Naive thymus-derived CD4-positive, alpha-beta T cell (primary cell): ENCODE measurements around the gene ZNF804B. TPM values are rescaled to one million over a fixed set of nuclear protein-coding genes. Genes with fewer than 3 reads are reported as not detected.

Source experiments
- ATAC-seq: fragments of 150-1000 bp; cut with Tn5 transposase; 2 replicates; pipeline ENCODE4 v1.10.0; 2021; ENCODE audit warnings: mild to moderate bottlenecking, moderate library complexity
- CTCF ChIA-PET: fragments of 350-600 bp; sonication (Branson Sonifier 250); formaldehyde crosslinking; loops from one replicate; lab custom pipeline; 2021; ENCODE audit warnings: antibody characterized with exemption; lab: Charles Lee
- POLR2A ChIA-PET: fragments of 350-600 bp; sonication (Branson Sonifier 250); formaldehyde crosslinking; loops from one replicate; lab custom pipeline; 2021; ENCODE audit warnings: antibody characterized with exemption, inconsistent platforms; lab: Charles Lee
- DNase-seq, 9 donors: peaks; one replicate each; pipeline versions ENCODE4 v3.0.0 to v3.0.0-alpha.2; 2020 to 2022; ENCODE audit warnings: mixed read lengths in 1 of 9
- H3K27ac ChIP-seq: one replicate; pipeline ENCODE4 v1.7.0; 2013; ENCODE audit warnings: mild to moderate bottlenecking, low read depth, low read length, moderate library complexity
- H3K27me3 ChIP-seq, 2 donors: one replicate each; pipeline ENCODE4 v1.7.0; 2013; ENCODE audit warnings: low read length in 2 of 2, mild to moderate bottlenecking in 2 of 2, moderate library complexity in 2 of 2; ENCODE audit not compliant: control insufficient read depth in 2 of 2, insufficient read depth in 2 of 2
- H3K36me3 ChIP-seq, 3 experiments: 1 replicate in 2 of 3; 2 replicates in 1 of 3; pipeline ENCODE4 v1.7.0; 2013; ENCODE audit warnings: low read length in 3 of 3, mild to moderate bottlenecking in 3 of 3, moderate library complexity in 1 of 3; ENCODE audit not compliant: insufficient read depth in 3 of 3, control insufficient read depth in 2 of 3
- H3K4me1 ChIP-seq, 2 donors: one replicate each; pipeline ENCODE4 v1.7.0; 2013; ENCODE audit warnings: low read length in 2 of 2, mild to moderate bottlenecking in 2 of 2, moderate library complexity in 1 of 2; ENCODE audit not compliant: control insufficient read depth in 2 of 2, insufficient read depth in 2 of 2
- H3K4me3 ChIP-seq: 2 replicates; pipeline ENCODE4 v1.7.0; 2013; ENCODE audit warnings: mild to moderate bottlenecking, low read length
- H3K9me3 ChIP-seq, 3 experiments: 1 replicate in 2 of 3; 2 replicates in 1 of 3; pipeline ENCODE4 v1.7.0; 2013; ENCODE audit warnings: low read length in 3 of 3; ENCODE audit not compliant: control insufficient read depth in 2 of 3
- H3K27ac Mint-ChIP-seq, 9 donors: one replicate each; pipeline ENCODE4 v1.8.0; 2020 to 2022; ENCODE audit warnings: mixed read lengths in 9 of 9, mild to moderate bottlenecking in 8 of 9, moderate library complexity in 5 of 9, inconsistent platforms in 2 of 9
- H3K27me3 Mint-ChIP-seq, 5 donors: one replicate each; pipeline ENCODE4 v1.8.0; 2021 to 2022; ENCODE audit warnings: mixed read lengths in 5 of 5, mild to moderate bottlenecking in 1 of 5
- H3K36me3 Mint-ChIP-seq, 5 donors: one replicate each; pipeline ENCODE4 v1.8.0; 2020 to 2022; ENCODE audit warnings: mixed read lengths in 5 of 5, mild to moderate bottlenecking in 3 of 5, inconsistent platforms in 1 of 5
- H3K4me1 Mint-ChIP-seq, 7 donors: one replicate each; pipeline ENCODE4 v1.8.0; 2020 to 2022; ENCODE audit warnings: mixed read lengths in 7 of 7, mild to moderate bottlenecking in 3 of 7, inconsistent platforms in 1 of 7
- H3K4me3 Mint-ChIP-seq, 10 donors: one replicate each; pipeline ENCODE4 v1.8.0; 2020 to 2022; ENCODE audit warnings: mild to moderate bottlenecking in 10 of 10, mixed read lengths in 10 of 10, moderate library complexity in 6 of 10, inconsistent platforms in 2 of 10
- H3K9me3 Mint-ChIP-seq, 11 donors: one replicate each; pipeline ENCODE4 v1.8.0; 2020 to 2022; ENCODE audit warnings: mixed read lengths in 11 of 11, mild to moderate bottlenecking in 4 of 11, inconsistent platforms in 1 of 11, moderate library complexity in 1 of 11
- intact Hi-C, 2 donors: fragments of 100-400 bp; cut with micrococcal nuclease; formaldehyde crosslinking; loops; one replicate each; pipeline ENCODE4 v1.15.1; 2023
- polyA plus RNA-seq, 2 donors: library from polyadenylated mRNA; unstranded; fragments of 300-500 nt; fragmentation: Illumina TruSeq; gene quantifications; one replicate each; pipeline ENCODE4 v1.2.3, GENCODE V29; 2021
- total RNA-seq, 6 experiments: library from RNA in 5 of 6; stranded (reverse) in 5 of 6; gene quantifications; 1 replicate in 5 of 6; 2 replicates in 1 of 6; pipeline ENCODE4 v1.2.3 and lab custom pipeline; 2021 to 2026

The ZNF804B gene
- total and polyA plus RNA-seq, 7 experiments from 2014 or later, result not detected

DNA sequence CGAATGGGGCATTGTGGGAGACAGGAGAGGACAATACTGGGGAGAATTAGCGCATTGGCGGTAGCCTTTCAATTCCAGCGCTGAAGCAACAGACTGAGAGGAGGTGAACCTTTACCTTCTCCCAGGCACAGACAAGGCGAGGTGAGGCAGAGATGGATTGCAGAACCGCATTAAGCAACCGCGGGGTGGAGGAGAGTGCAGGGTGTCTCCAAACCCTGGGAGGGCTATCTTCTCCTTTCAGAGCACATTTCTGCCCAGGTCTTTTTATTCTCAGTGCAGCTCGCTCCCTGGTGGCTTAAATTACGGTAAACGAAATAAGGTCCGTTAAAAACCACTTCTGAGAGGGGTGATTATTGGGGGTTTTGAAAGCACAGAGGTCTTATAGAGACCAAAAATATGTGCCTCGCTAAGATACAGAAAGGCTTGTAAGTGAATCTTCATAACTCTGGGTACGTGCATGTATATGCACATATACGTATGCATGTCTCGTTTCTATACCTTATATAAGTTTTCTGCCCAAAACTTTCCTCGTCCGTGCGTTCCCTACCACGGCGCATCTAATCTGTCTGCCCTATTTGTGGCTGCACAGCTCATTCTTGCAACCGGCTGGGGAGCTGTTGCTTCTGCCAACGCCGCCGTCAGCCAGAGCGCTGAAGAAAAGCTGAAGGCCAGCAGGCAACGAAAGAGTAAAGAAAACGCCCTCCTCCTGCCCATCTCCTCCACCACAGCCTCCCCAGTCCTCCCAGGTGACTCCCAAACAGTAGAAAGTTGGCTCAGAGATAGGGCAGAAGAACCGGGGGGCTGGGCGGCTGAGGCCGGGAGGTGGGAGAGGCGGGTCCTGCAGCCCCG is 895 bp upstream of the ZNF804B start:
- Mint-ChIP-seq H3K4me3 (peak overlapping the region in 4 of 10 donors; percentile 12 to 64 (median 36)), H3K36me3 (no peaks in the 10 kb centered on the region), H3K9me3 (peaks cover 0 to 3% (median 0%) of the 10 kb centered on the region in 11 donors), H3K27ac (no peak overlapping the region), H3K4me1 (peaks cover 0 to 13% (median 3%) of the 10 kb centered on the region in 7 donors), H3K27me3 (peaks cover 55 to 70% (median 63%) of the 10 kb centered on the region in 5 donors)
- ATAC-seq (no peak), DNase-seq (no peak)
- CTCF ChIA-PET, result no interaction called here
- H3K27ac ChIP-seq, result no peak overlapping the region
- no peaks in the 10 kb centered on the region for H3K4me1 ChIP-seq
- intact Hi-C loops, result no loop called here
- H3K4me3 ChIP-seq, result no peak overlapping the region
- no peaks in the 10 kb centered on the region for H3K36me3 ChIP-seq
- peaks cover 0 to 4% (median 0%) of the 10 kb centered on the region in 3 experiments for H3K9me3 ChIP-seq
- POLR2A ChIA-PET, result no interaction called here
- H3K27me3 ChIP-seq, result no peaks in the 10 kb centered on the region

DNA sequence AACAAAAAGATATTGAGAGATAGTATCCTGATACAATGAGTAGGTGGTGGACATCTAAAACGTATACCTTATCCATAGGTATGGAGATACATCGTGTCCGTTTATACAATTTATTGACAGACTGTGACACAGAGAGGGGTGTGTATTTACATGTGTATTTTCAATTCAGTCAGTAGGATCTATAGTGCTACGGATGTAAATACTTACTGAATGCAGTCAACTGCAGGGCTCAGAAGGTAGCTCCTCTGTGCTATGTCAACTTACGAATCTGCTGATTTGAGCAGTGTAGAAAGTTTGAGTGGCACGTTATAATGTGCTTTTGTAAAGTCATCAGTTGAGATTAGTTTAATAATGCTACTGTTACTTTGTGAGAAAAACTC is 626 bp downstream of the ZNF804B start:
- H3K36me3 Mint-ChIP-seq, result no peaks in the 10 kb centered on the region
- H3K9me3 ChIP-seq, result no peaks in the 10 kb centered on the region
- DNase-seq, result no peak
- H3K27ac ChIP-seq, result no peak overlapping the region
- no peak overlapping the region for H3K4me3 ChIP-seq
- peaks cover 48 to 69% (median 56%) of the 10 kb centered on the region in 5 donors for H3K27me3 Mint-ChIP-seq
- peaks cover 0 to 13% (median 3%) of the 10 kb centered on the region in 7 donors for H3K4me1 Mint-ChIP-seq
- intact Hi-C loops, result no loop called here
- no peaks in the 10 kb centered on the region for H3K4me1 ChIP-seq
- ChIA-PET POLR2A (no interaction called here), CTCF (no interaction called here)
- no peak overlapping the region for H3K27ac Mint-ChIP-seq
- no peaks in the 10 kb centered on the region for H3K36me3 ChIP-seq
- H3K9me3 Mint-ChIP-seq, result peaks cover 0 to 3% (median 0%) of the 10 kb centered on the region in 11 donors
- no peak for ATAC-seq
- peak overlapping the region in 7 of 10 donors; percentile 1 to 64 (median 10) for H3K4me3 Mint-ChIP-seq
- no peaks in the 10 kb centered on the region for H3K27me3 ChIP-seq

DNA sequence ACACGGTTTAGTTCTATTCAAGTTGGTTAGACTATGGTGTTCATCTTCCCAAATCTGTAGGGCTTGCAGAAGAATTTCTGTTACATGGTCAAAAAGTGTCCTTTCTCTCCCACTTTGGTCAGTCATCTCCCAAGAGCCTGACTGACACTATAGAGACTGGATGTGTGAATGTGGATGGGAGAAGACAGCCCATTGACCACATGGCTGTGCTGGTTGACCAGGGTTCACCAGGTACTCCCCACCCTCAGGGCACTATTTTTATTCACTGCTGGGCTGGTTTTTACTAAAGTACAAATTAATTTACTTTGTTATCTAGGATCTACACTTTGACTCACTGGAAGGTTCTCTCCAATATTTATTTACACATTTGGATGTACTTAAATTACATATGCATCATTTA is 2.3 kb downstream of the ZNF804B start:
- no peak for ATAC-seq
- H3K27ac ChIP-seq, result no peak overlapping the region
- H3K27me3 ChIP-seq, result no peaks in the 10 kb centered on the region
- H3K4me1 Mint-ChIP-seq, result peaks cover 0 to 13% (median 3%) of the 10 kb centered on the region in 7 donors
- no peak overlapping the region for H3K27ac Mint-ChIP-seq
- no peak overlapping the region for H3K4me3 Mint-ChIP-seq
- ChIA-PET POLR2A (no interaction called here), CTCF (no interaction called here)
- H3K27me3 Mint-ChIP-seq, result peaks cover 32 to 56% (median 47%) of the 10 kb centered on the region in 5 donors
- intact Hi-C loops, result no loop called here
- no peaks in the 10 kb centered on the region for H3K9me3 ChIP-seq
- no peaks in the 10 kb centered on the region for H3K36me3 ChIP-seq
- no peak for DNase-seq
- H3K4me3 ChIP-seq, result no peak overlapping the region
- H3K4me1 ChIP-seq, result no peaks in the 10 kb centered on the region
- no peaks in the 10 kb centered on the region for H3K36me3 Mint-ChIP-seq
- H3K9me3 Mint-ChIP-seq, result peaks cover 0 to 3% (median 0%) of the 10 kb centered on the region in 11 donors

DNA sequence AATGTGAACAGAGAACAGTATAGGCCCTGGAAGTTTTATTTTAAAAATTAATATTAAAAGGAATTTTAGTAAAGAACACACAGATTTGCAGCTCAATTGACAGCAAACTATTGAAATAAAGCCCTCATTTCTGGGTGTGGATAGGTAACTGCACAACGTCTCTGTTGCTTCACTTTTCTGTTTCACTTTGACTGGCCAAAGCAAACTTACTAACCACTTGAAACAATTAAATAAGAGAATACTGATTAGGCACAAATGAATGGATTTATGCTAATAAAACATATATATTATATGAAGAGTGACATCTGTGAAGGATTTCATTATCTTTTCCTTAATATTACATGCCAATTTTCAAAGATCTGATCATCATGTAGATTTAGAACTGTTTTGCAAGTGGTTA is 11.9 kb downstream of the ZNF804B start:
- no peaks in the 10 kb centered on the region for H3K36me3 Mint-ChIP-seq
- peaks cover 0 to 3% (median 0%) of the 10 kb centered on the region in 7 donors for H3K4me1 Mint-ChIP-seq
- ChIA-PET POLR2A (no interaction called here), CTCF (no interaction called here)
- H3K4me3 ChIP-seq, result no peak overlapping the region
- no peaks in the 10 kb centered on the region for H3K27me3 ChIP-seq
- peaks cover 4 to 13% (median 11%) of the 10 kb centered on the region in 5 donors for H3K27me3 Mint-ChIP-seq
- no peaks in the 10 kb centered on the region for H3K9me3 ChIP-seq
- no peak overlapping the region for H3K4me3 Mint-ChIP-seq
- intact Hi-C loops, result no loop called here
- ATAC-seq (no peak), DNase-seq (no peak)
- H3K27ac Mint-ChIP-seq, result no peak overlapping the region
- no peak overlapping the region for H3K27ac ChIP-seq
- H3K36me3 ChIP-seq, result no peaks in the 10 kb centered on the region
- H3K9me3 Mint-ChIP-seq, result peaks cover 0 to 5% (median 0%) of the 10 kb centered on the region in 11 donors
- H3K4me1 ChIP-seq, result no peaks in the 10 kb centered on the region

DNA sequence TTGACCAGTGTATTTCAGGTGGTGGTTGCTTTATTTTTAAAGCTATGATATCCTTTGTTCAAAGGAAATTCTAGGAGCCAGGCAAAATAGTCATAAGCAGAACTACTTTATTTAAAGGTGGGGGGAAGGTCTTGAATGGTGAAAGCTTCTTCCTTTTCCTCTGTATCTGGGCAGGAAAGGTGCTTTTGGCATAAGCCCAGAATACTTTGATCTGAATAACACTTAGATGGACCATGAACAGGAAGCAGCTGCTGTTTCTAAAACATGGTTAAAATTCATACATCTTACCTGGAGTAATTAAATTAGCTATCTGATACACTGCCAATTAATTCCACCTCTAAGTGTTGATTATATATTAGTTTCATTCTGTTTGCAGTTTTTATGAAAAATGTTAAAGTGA is 13.3 kb downstream of the ZNF804B start:
- no peaks in the 10 kb centered on the region for H3K9me3 ChIP-seq
- no peaks in the 10 kb centered on the region for H3K36me3 ChIP-seq
- no peak overlapping the region for H3K4me3 ChIP-seq
- ATAC-seq (no peak), DNase-seq (no peak)
- no peak overlapping the region for H3K27ac ChIP-seq
- POLR2A ChIA-PET, result no interaction called here
- H3K27me3 ChIP-seq, result no peaks in the 10 kb centered on the region
- CTCF ChIA-PET, result interaction anchor here (0.6 kb wide), 1 partner anchor 320 kb away, joined by 3 read pairs; no protein-coding TSS in a partner anchor
- Mint-ChIP-seq H3K36me3 (no peaks in the 10 kb centered on the region), H3K27ac (no peak overlapping the region), H3K27me3 (peaks cover 0 to 5% (median 4%) of the 10 kb centered on the region in 5 donors), H3K4me3 (no peak overlapping the region), H3K9me3 (peaks cover 0 to under 1% (median 0%) of the 10 kb centered on the region in 11 donors), H3K4me1 (peaks cover 0 to 1% (median 0%) of the 10 kb centered on the region in 7 donors)
- no peaks in the 10 kb centered on the region for H3K4me1 ChIP-seq
- intact Hi-C loops, result no loop called here

DNA sequence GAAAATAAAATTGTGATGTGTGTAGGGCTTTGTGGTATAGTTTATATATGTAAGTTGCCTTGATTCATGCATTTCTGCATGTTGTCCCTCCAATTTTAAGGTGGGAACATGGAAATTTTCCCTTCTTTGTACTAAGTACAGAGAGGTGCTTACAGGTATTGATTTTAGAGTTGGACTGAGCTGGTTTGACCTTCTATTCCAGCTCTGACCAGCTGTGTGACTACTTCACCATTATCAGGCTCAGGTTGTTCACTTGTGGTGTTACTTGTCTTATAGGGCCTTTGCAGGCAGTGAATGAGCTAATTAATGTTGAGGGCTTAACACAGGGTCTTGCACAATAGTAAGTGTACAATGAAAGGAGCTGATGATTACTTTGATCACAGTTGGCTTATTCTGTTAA is 16.3 kb downstream of the ZNF804B start:
- Histone ChIP-seq H3K27me3 (no peaks in the 10 kb centered on the region), H3K9me3 (no peaks in the 10 kb centered on the region), H3K4me3 (no peak overlapping the region), H3K36me3 (no peaks in the 10 kb centered on the region), H3K27ac (no peak overlapping the region), H3K4me1 (no peaks in the 10 kb centered on the region)
- intact Hi-C loops, result no loop called here
- Mint-ChIP-seq H3K27ac (no peak overlapping the region), H3K36me3 (no peaks in the 10 kb centered on the region), H3K27me3 (peaks cover 0 to 12% (median 0%) of the 10 kb centered on the region in 5 donors), H3K4me3 (no peak overlapping the region), H3K4me1 (peaks cover 0 to 1% (median 0%) of the 10 kb centered on the region in 7 donors), H3K9me3 (no peaks in the 10 kb centered on the region)
- ChIA-PET POLR2A (no interaction called here), CTCF (no interaction called here)
- DNase-seq (no peak), ATAC-seq (no peak)
